H9 (cell line): ENCODE measurements around the gene CACNA2D3. TPM values are rescaled to one million over a fixed set of nuclear protein-coding genes. Genes with fewer than 3 reads are reported as not detected.

Source experiments
- DNase-seq: peaks from one replicate; pipeline ENCODE4 v3.0.0-alpha.2; 2017
- H2AFZ ChIP-seq: one replicate; pipeline ENCODE4 v1.6.1; 2013; ENCODE audit warnings: mild to moderate bottlenecking, low read length, control low read depth, moderate library complexity
- H2AK5ac ChIP-seq: 2 replicates; pipeline ENCODE4 v1.6.1; 2013; ENCODE audit warnings: low read length, control low read depth, mixed read lengths; ENCODE audit not compliant: insufficient read length
- H2BK120ac ChIP-seq: one replicate; pipeline ENCODE4 v1.6.1; 2013; ENCODE audit warnings: low read depth, mild to moderate bottlenecking, low read length, control low read depth, inconsistent platforms; ENCODE audit not compliant: poor library complexity, severe bottlenecking
- H2BK12ac ChIP-seq: 2 replicates; pipeline ENCODE4 v1.6.1; 2013; ENCODE audit warnings: low read length, control low read depth, mixed read lengths, low read depth; ENCODE audit not compliant: insufficient read length
- H2BK15ac ChIP-seq: 2 replicates; pipeline ENCODE4 v1.6.1; 2013; ENCODE audit warnings: low read depth, low read length, control low read depth
- H2BK20ac ChIP-seq: one replicate; pipeline ENCODE4 v1.6.1; 2013; ENCODE audit warnings: low read depth, mild to moderate bottlenecking, low read length, control low read depth, inconsistent platforms; ENCODE audit not compliant: poor library complexity, severe bottlenecking
- H2BK5ac ChIP-seq: 2 replicates; pipeline ENCODE4 v1.6.1; 2013; ENCODE audit warnings: low read length, control low read depth, mixed read lengths; ENCODE audit not compliant: insufficient read length
- H3K14ac ChIP-seq: 2 replicates; pipeline ENCODE4 v1.6.1; 2013; ENCODE audit warnings: low read length, control low read depth; ENCODE audit not compliant: insufficient read depth
- H3K18ac ChIP-seq: 2 replicates; pipeline ENCODE4 v1.6.1; 2013; ENCODE audit warnings: low read depth, mild to moderate bottlenecking, mixed read lengths, low read length, control low read depth; ENCODE audit not compliant: insufficient read length
- H3K23ac ChIP-seq: 2 replicates; pipeline ENCODE4 v1.6.1; 2013; ENCODE audit warnings: low read length, control low read depth, mixed read lengths, low read depth; ENCODE audit not compliant: insufficient read length
- H3K23me2 ChIP-seq: 2 replicates; pipeline ENCODE4 v1.6.1; 2013; ENCODE audit warnings: low read depth, mild to moderate bottlenecking, mixed read lengths, low read length, control low read depth; ENCODE audit not compliant: insufficient read length, poor library complexity, severe bottlenecking
- H3K27ac ChIP-seq: 2 replicates; pipeline ENCODE4 v1.5.1; 2013; ENCODE audit warnings: low read length, control low read depth, mixed read lengths, low read depth; ENCODE audit not compliant: insufficient read length
- H3K27me3 ChIP-seq: 2 replicates; pipeline ENCODE4 v1.6.1; 2013; ENCODE audit warnings: low read length, control low read depth, inconsistent platforms; ENCODE audit not compliant: insufficient read depth
- H3K4ac ChIP-seq: 2 replicates; pipeline ENCODE4 v1.6.1; 2013; ENCODE audit warnings: low read depth, mild to moderate bottlenecking, control low read depth, inconsistent platforms, low read length, moderate library complexity
- H3K4me1 ChIP-seq: 2 replicates; pipeline ENCODE4 v1.6.1; 2013; ENCODE audit warnings: low read length, control low read depth, inconsistent platforms; ENCODE audit not compliant: insufficient read depth
- H3K4me2 ChIP-seq: 2 replicates; pipeline ENCODE4 v1.6.1; 2013; ENCODE audit warnings: low read length, control low read depth, mixed read lengths; ENCODE audit not compliant: insufficient read length, insufficient read depth
- H3K56ac ChIP-seq: 2 replicates; pipeline ENCODE4 v1.6.1; 2013; ENCODE audit warnings: low read depth, mild to moderate bottlenecking, mixed read lengths, low read length, control low read depth; ENCODE audit not compliant: insufficient read length
- H3K79me1 ChIP-seq: 2 replicates; pipeline ENCODE4 v1.6.1; 2013; ENCODE audit warnings: low read depth, mild to moderate bottlenecking, moderate library complexity, low read length, control low read depth, inconsistent platforms; ENCODE audit not compliant: insufficient read depth, poor library complexity, severe bottlenecking
- H3K79me2 ChIP-seq: 2 replicates; pipeline ENCODE4 v1.6.1; 2013; ENCODE audit warnings: low read length, control low read depth, inconsistent platforms; ENCODE audit not compliant: insufficient read depth
- H3K9ac ChIP-seq: 2 replicates; pipeline ENCODE4 v1.6.1; 2013; ENCODE audit warnings: low read length, control low read depth, mixed read lengths; ENCODE audit not compliant: insufficient read length; ENCODE audit errors: extremely low read depth
- H3K9me3 ChIP-seq: one replicate; pipeline ENCODE4 v1.6.1; 2013; ENCODE audit warnings: low read depth, low read length, inconsistent platforms; ENCODE audit not compliant: control insufficient read depth
- H3T11ph ChIP-seq: one replicate; pipeline ENCODE4 v1.6.1; 2013; ENCODE audit warnings: mild to moderate bottlenecking, low read length, control low read depth, inconsistent platforms
- H4K20me1 ChIP-seq: one replicate; pipeline ENCODE4 v1.6.1; 2013; ENCODE audit not compliant: control insufficient read depth, insufficient read length, insufficient read depth
- H4K5ac ChIP-seq: 2 replicates; pipeline ENCODE4 v1.6.1; 2013; ENCODE audit warnings: low read depth, mild to moderate bottlenecking, mixed read lengths, low read length, control low read depth; ENCODE audit not compliant: insufficient read length
- H4K8ac ChIP-seq: replicated peaks from 2 replicates; pipeline ENCODE4 v1.6.1; 2013; ENCODE audit warnings: low read length, control low read depth, mixed read lengths, low read depth; ENCODE audit not compliant: insufficient read length
- H4K91ac ChIP-seq: 2 replicates; pipeline ENCODE4 v1.6.1; 2013; ENCODE audit warnings: low read depth, mild to moderate bottlenecking, moderate library complexity, mixed read lengths, low read length, control low read depth; ENCODE audit not compliant: insufficient read length
- H3K27ac Mint-ChIP-seq, 3 experiments: 2 replicates in 2 of 3; 3 replicates in 1 of 3; pipeline ENCODE4 v1.8.0; 2020 to 2021; ENCODE audit warnings: mixed read lengths in 3 of 3, mild to moderate bottlenecking in 1 of 3, moderate library complexity in 1 of 3
- H3K27me3 Mint-ChIP-seq: 2 replicates; pipeline ENCODE4 v1.8.0; 2021; ENCODE audit warnings: low read depth, mild to moderate bottlenecking, moderate library complexity, mixed read lengths
- H3K36me3 Mint-ChIP-seq, 3 experiments: 2 replicates in 2 of 3; 3 replicates in 1 of 3; pipeline ENCODE4 v1.8.0; 2020 to 2021; ENCODE audit warnings: low read depth in 3 of 3, mixed read lengths in 3 of 3; ENCODE audit not compliant: insufficient read depth in 1 of 3
- H3K4me1 Mint-ChIP-seq, 2 experiments: 2 replicates each; pipeline ENCODE4 v1.8.0; 2020; ENCODE audit warnings: mixed read lengths in 2 of 2
- H3K4me3 Mint-ChIP-seq, 2 experiments: 2 replicates in 1 of 2; 3 replicates in 1 of 2; pipeline ENCODE4 v1.8.0; 2020 to 2021; ENCODE audit warnings: mild to moderate bottlenecking in 2 of 2, mixed read lengths in 2 of 2, moderate library complexity in 1 of 2
- H3K9me3 Mint-ChIP-seq, 2 experiments: 2 replicates in 1 of 2; 3 replicates in 1 of 2; pipeline ENCODE4 v1.8.0; 2020; ENCODE audit warnings: mild to moderate bottlenecking in 2 of 2, mixed read lengths in 2 of 2, moderate library complexity in 1 of 2
- WGBS: extraction: QIAGEN DNeasy Blood & Tissue Kit; methylation state at CpG from one replicate; pipeline ENCODE4 v1.1.7; 2013; ENCODE audit warnings: missing lambda C conversion rate, low lambda C conversion rate, mixed read lengths; ENCODE audit not compliant: insufficient read length; ENCODE audit errors: extremely low coverage; 5-methylcytosine and 5-hydroxymethylcytosine counted together
- total RNA-seq: library from RNA; stranded (reverse); gene quantifications from 2 replicates; pipeline ENCODE4 v1.2.1, GENCODE V29; 2021
- TF ChIP-seq, protein P1 (sequence below): fragments of 200-600 bp; sonication (generic); conservative IDR thresholded peaks from 3 replicates; pipeline ENCODE4 v1.8.0; 2021; ENCODE audit warnings: antibody characterized with exemption, mild to moderate bottlenecking

Gene CACNA2D3
- total RNA-seq, 1 experiment from 2014 or later: 3.2 TPM

DNA sequence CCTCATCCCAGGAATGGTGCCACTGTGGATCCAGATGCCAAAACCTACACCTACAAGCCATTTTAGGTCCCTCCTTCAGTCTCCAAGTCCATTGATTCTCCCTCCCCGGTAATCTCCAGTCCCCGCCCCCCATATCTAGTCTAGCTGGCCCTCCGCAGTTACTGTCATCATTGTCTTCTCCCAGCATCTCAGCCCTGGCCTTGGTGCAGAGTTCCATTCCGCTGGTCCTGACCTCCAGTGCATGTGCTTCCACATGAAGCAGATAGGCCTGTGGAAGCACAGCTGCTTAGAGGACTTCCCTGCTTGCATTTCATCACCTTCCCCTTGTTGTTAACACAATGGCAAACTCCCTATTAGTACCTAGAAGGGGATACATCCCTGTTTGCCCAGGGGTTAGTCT is 473.7 kb downstream of the CACNA2D3 start:
- Histone ChIP-seq H2BK12ac (no peak overlapping the region), H3T11ph (no peak overlapping the region), H3K9ac (no peak overlapping the region), H3K4ac (no peak overlapping the region), H2BK5ac (no peak overlapping the region), H3K27me3 (no peaks in the 10 kb centered on the region), H3K18ac (no peak overlapping the region), H2BK15ac (no peak overlapping the region), H4K5ac (no peak overlapping the region), H2BK20ac (no peak overlapping the region), H3K14ac (no peak overlapping the region; the same call in 1 of the 2 replicates), H4K91ac (no peak overlapping the region), H3K4me1 (peaks cover 5% of the 10 kb centered on the region; the same call in 1 of the 2 replicates), H3K79me1 (no peaks in the 10 kb centered on the region), H2BK120ac (no peak overlapping the region), H3K4me2 (no peak overlapping the region), H3K79me2 (no peaks in the 10 kb centered on the region), H4K8ac (no peak overlapping the region), H3K23me2 (no peaks in the 10 kb centered on the region), H3K9me3 (no peaks in the 10 kb centered on the region), H2AK5ac (no peak overlapping the region), H3K56ac (no peak overlapping the region), H4K20me1 (no peaks in the 10 kb centered on the region), H3K27ac (no peak overlapping the region), H2AFZ (no peak overlapping the region), H3K23ac (no peak overlapping the region)
- no peaks in the 10 kb centered on the region for H3K9me3 Mint-ChIP-seq
- no CpG with 5 or more reads among the region's 4 CpGs for WGBS
- H3K36me3 Mint-ChIP-seq: no peaks in the 10 kb centered on the region
- DNase-seq: no peak
- H3K27ac Mint-ChIP-seq: no peak overlapping the region
- H3K4me1 Mint-ChIP-seq: peaks cover 20 to 24% of the 10 kb centered on the region in 2 experiments
- no peak overlapping the region for H3K4me3 Mint-ChIP-seq
- TF ChIP-seq, protein P1, sequence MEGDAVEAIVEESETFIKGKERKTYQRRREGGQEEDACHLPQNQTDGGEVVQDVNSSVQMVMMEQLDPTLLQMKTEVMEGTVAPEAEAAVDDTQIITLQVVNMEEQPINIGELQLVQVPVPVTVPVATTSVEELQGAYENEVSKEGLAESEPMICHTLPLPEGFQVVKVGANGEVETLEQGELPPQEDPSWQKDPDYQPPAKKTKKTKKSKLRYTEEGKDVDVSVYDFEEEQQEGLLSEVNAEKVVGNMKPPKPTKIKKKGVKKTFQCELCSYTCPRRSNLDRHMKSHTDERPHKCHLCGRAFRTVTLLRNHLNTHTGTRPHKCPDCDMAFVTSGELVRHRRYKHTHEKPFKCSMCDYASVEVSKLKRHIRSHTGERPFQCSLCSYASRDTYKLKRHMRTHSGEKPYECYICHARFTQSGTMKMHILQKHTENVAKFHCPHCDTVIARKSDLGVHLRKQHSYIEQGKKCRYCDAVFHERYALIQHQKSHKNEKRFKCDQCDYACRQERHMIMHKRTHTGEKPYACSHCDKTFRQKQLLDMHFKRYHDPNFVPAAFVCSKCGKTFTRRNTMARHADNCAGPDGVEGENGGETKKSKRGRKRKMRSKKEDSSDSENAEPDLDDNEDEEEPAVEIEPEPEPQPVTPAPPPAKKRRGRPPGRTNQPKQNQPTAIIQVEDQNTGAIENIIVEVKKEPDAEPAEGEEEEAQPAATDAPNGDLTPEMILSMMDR: no peak
- peaks cover 10% of the 10 kb centered on the region for H3K27me3 Mint-ChIP-seq
